Neural cell (in vitro differentiated cells): ENCODE measurements around the gene RNF34. TPM values are rescaled to one million over a fixed set of nuclear protein-coding genes. Genes with fewer than 3 reads are reported as not detected.

ENCODE experiments used
- polyA plus RNA-seq: library from polyadenylated mRNA; depleted of rRNA; stranded (reverse); fragments of >200 nt; gene quantifications from 2 replicates; pipeline ENCODE4 v1.2.3, GENCODE V29; 2014

RNF34 gene
- polyA plus RNA-seq, 1 donor from 2014 or later = 68.8 TPM

Other genes with a start within 250 kb of the RNF34 start
- 5.0 and 5.8 TPM in 2 replicates for gene P2RX4, start 190.0 kb upstream of the RNF34 start, polyA plus RNA-seq
- 29.2 and 38.0 TPM in 2 replicates for gene CAMKK2, start 103.4 kb upstream of the RNF34 start, polyA plus RNA-seq
- gene ANAPC5, start 47.7 kb upstream of the RNF34 start, polyA plus RNA-seq = 199 and 272 TPM in 2 replicates
- gene KDM2B, start 180.9 kb downstream of the RNF34 start, polyA plus RNA-seq = 85.5 and 93.8 TPM in 2 replicates
- gene ORAI1, start 226.4 kb downstream of the RNF34 start, polyA plus RNA-seq = 0.78 and 5.2 TPM in 2 replicates